ENCODE data around the gene SPATA21.

GRCh38 chr1:16464917-16465625, 27.8 kb upstream of the SPATA21 start:
- no peak for TF ChIP-seq CTCF (IDR thresholded peaks at IDR 0.05)
- no peak for TF ChIP-seq POLR2A (IDR thresholded peaks at IDR 0.05)
- no peak for TF ChIP-seq EP300 (IDR thresholded peaks at IDR 0.05)
- no peak for TF ChIP-seq POLR2AphosphoS5 (IDR thresholded peaks at IDR 0.05)
